GM18520 (cell line): ENCODE data around the gene FARSB.
"Not testable (repeated sequence)": the region's sequence is repeated elsewhere in the genome, so short reads cannot be mapped to it uniquely, and the experiment has no call there.

Experiments
- ATAC-seq: cut with Tn5 transposase; IDR thresholded peaks from one replicate; pipeline ENCODE4 v1.9.1; 2021; ENCODE audit not compliant: unreplicated experiment

FARSB gene

GRCh38 chr2:222608081-222608480 is 47.8 kb downstream of the FARSB start:
- ATAC-seq: no peak

GRCh38 chr2:222606306-222606705 is 49.6 kb downstream of the FARSB start:
- no peak for ATAC-seq

- no peak for ATAC-seq
Measured at GRCh38 chr2:222604749-222605515, 51.0 kb downstream of the FARSB start.

- ATAC-seq: no peak
Measured at GRCh38 chr2:222603501-222603900, 52.4 kb downstream of the FARSB start.

- ATAC-seq: no peak
Measured at GRCh38 chr2:222598611-222599010, 57.3 kb downstream of the FARSB start.

- no peak for ATAC-seq
Measured at GRCh38 chr2:222595581-222595980, 60.3 kb downstream of the FARSB start.

GRCh38 chr2:222594679-222595078 is 61.2 kb downstream of the FARSB start:
- no peak for ATAC-seq

- ATAC-seq: no peak
Measured at GRCh38 chr2:222592176-222592575, 63.7 kb downstream of the FARSB start.

- no peak for ATAC-seq
Measured at GRCh38 chr2:222591661-222592060, 64.2 kb downstream of the FARSB start.

- not testable (repeated sequence) for ATAC-seq
Measured at GRCh38 chr2:222584589-222584988, 71.3 kb downstream of the FARSB start.

GRCh38 chr2:222582928-222583327 is 73.0 kb downstream of the FARSB start:
- no peak for ATAC-seq

GRCh38 chr2:222577341-222577740 is 78.6 kb downstream of the FARSB start:
- ATAC-seq: no peak

- ATAC-seq: no peak
Measured at GRCh38 chr2:222576171-222577081, 79.5 kb downstream of the FARSB start.

- no peak for ATAC-seq
Measured at GRCh38 chr2:222575618-222576017, 80.3 kb downstream of the FARSB start.

- ATAC-seq: no peak
Measured at GRCh38 chr2:222572751-222573174, 83.1 kb downstream of the FARSB start.

GRCh38 chr2:222572264-222572721 is 83.6 kb downstream of the FARSB start:
- ATAC-seq: no peak

GRCh38 chr2:222569826-222570225 is 86.1 kb downstream of the FARSB start:
- ATAC-seq: no peak

- no peak for ATAC-seq
Measured at GRCh38 chr2:222568865-222569264, 87.0 kb downstream of the FARSB start.

GRCh38 chr2:222566229-222566628 is 89.7 kb downstream of the FARSB start:
- no peak for ATAC-seq

- ATAC-seq: no peak
Measured at GRCh38 chr2:222563936-222564335, 92.0 kb downstream of the FARSB start.

- no peak for ATAC-seq
Measured at GRCh38 chr2:222563106-222563718, 92.7 kb downstream of the FARSB start.
